Omental fat pad (tissue), 4 donors: ENCODE results near the gene PATL1. TPM values are rescaled to one million over a fixed set of nuclear protein-coding genes. Genes with fewer than 3 reads are reported as not detected.

ENCODE experiments used
- ATAC-seq: fragments of 150-250 bp; one replicate; pipeline ENCODE4 v1.9.1; 2016; ENCODE audit warnings: mild to moderate bottlenecking, moderate library complexity; ENCODE audit not compliant: low FRiP score
- DNase-seq: peaks from one replicate; pipeline ENCODE4 v3.0.0-alpha.2; 2019; ENCODE audit warnings: low spot score
- CTCF ChIP-seq, 3 donors: fragments of 450-650 bp; IDR thresholded peaks; one replicate each; pipeline ENCODE4 v1.5.1; 2016 to 2017; ENCODE audit warnings: antibody characterized with exemption in 3 of 3, mild to moderate bottlenecking in 3 of 3, moderate library complexity in 2 of 3
- total RNA-seq, 4 donors: library from RNA; depleted of rRNA; stranded (reverse); fragments of >200 nt; gene quantifications; one replicate each; pipeline ENCODE4 v1.1.0, GENCODE V29; 2016

The PATL1 gene
- total RNA-seq, 4 donors from 2014 or later = 14.8 to 19.6 (median 17.1) TPM

GRCh38 chr11:59615120-59615636, 53.7 kb downstream of the PATL1 start:
- peak; percentile 35 for DNase-seq
- peak; percentile 18 for ATAC-seq
- no peak for TF ChIP-seq CTCF (IDR thresholded peaks at IDR 0.05)

- ATAC-seq (no peak), DNase-seq (no peak)
- no peak for TF ChIP-seq CTCF (IDR thresholded peaks at IDR 0.05)
Measured at GRCh38 chr11:59614277-59615119, 54.3 kb downstream of the PATL1 start.

DNA sequence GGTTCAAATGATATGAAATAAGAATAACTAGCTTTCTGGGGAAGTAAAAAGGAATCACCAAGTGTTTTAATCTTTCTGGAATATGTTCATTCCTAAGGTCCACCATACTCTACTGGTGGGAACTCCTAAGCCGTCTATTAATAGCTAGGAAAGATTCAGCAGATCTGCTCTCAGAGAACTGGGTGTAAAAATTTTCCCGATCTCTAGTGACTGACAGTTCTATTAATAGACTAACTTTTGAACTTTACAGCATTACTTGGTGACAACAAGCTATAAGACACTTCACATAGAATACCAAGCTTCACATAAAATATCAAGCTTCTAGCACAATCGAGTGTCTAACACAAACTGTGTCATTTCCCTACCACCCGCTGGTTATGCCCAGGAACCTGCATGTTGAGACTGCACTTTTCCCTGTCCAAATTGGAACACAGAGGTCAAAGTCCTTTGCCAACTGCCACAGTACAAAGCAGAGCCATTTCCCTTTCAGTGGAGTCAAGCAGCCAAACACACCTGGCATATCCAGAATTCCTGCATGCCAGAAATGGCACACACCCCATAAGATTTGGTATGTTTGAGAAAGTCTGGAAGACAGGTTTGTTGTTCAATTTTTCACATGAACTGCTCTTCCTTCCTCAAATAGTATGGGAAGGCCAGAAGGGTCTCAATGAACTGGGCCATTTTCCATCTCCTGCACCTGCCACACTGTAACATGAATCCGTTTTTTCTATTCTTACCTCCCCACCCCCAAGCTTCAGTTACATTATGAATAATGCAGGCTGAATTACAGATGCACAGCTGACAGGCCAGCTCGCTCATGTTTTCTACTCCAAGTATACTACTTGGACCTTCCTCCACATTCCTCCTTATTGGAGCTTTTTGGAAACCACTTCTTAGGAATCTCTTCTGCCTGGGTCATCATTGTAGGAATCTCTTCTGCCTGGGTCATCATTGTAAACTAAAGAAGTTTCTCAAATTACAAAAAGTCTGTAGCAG, 57.0 kb downstream of the PATL1 start:
- ATAC-seq (no peak), DNase-seq (no peak)
- no peak for TF ChIP-seq CTCF (IDR thresholded peaks at IDR 0.05)

DNA sequence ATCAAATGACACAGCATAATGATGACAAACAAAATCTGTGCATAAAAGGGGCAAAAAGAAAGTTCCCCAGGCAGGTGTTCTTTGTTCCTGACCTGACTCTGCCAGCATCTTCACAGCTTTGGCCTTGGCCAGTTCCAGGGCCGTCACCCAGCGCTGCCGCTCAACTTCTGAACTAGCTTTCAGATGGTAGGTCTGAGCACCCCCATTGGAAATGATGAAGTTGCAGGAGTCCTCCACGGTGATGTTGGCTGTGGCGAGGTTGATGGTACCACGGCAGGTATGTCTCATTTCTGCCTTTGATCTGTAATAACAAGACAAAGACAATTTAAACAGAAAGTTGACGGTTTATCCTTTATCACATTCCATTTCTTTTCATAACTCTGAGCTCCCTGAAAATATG, 58.5 kb downstream of the PATL1 start:
- ATAC-seq (no peak), DNase-seq (no peak)
- TF ChIP-seq CTCF (IDR thresholded peaks at IDR 0.05) = no peak

DNA sequence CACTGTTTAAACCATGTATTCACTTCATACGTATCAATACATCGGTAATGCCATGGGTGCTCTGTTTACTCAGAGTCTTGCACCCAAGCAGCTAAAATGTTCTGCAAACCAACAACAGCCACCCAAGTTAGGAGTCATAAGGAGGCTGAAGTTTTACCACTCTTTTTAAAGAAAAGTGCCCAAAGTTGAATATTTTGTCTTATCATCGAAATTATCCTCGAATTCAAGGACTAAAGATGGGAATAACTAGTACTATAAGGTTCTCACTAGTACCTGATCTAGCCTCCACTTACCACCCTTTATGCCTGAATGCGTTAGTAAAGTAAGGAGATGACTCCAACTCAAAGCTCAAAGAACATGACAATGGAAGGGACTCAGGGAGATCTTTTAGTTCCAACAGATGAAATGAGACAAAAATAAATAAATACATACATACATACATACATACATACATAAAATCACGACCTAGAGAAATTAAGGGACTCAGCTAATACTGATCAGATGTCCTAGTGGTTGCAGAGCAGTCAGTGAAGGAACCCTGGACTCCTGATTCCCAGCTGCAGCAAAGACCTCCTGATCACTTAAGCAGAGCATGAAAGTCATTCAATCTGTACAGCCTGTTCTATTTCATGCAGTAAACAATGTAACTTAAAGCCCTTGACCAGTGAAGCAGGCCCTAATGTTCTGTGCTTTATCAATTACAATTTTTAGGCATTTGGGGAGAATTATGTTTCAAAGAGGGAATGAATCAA, 61.0 kb downstream of the PATL1 start:
- DNase-seq (no peak), ATAC-seq (no peak)
- no peak for TF ChIP-seq CTCF (IDR thresholded peaks at IDR 0.05)

GRCh38 chr11:59602432-59602831, 66.4 kb downstream of the PATL1 start:
- TF ChIP-seq CTCF (IDR thresholded peaks at IDR 0.05) = no peak
- DNase-seq (no peak), ATAC-seq (no peak)
